ENCODE data around the gene NIT1. TPM values are rescaled to one million over a fixed set of nuclear protein-coding genes. Genes with fewer than 3 reads are reported as not detected.

Gene NIT1
- total RNA-seq, 1 donor from 2014 or later = 43.6 TPM

DNA sequence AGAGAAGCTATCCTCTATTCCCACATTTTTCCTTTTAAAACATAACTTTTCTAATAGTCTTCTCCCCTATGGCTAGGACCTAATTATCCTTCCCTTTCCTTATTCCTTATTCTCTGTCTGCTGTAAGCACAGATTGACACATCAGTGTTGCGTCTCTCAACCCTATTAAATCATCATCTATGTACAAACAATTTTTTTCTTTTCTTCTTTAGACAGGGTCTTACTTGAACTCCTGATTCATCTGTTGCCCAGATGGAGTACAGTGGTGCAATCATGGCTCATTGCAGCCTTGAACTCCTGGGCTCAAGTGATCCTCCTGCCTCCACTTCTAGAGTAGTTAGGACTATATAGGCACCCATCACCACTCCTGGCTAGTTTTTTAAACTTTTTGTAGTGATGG is 11.5 kb upstream of the NIT1 start:
- no peaks in the 10 kb centered on the region for H3K9me3 ChIP-seq
- TF ChIP-seq CTCF (IDR thresholded peaks at IDR 0.05) = no peak
- H3K36me3 ChIP-seq = peaks cover 25% of the 10 kb centered on the region
- intact Hi-C loops (cut with DNase I) = no loop called here
- H3K4me1 ChIP-seq = peaks cover 7% of the 10 kb centered on the region
- ATAC-seq (no peak), DNase-seq (no peak)
- H3K4me3 ChIP-seq = no peak overlapping the region
- H3K27ac ChIP-seq = no peak overlapping the region
- no peaks in the 10 kb centered on the region for H3K27me3 ChIP-seq (ENCODE audit: low read depth)

- Histone ChIP-seq H3K4me1 (peaks cover 48% of the 10 kb centered on the region), H3K36me3 (peaks cover 25% of the 10 kb centered on the region)
- intact Hi-C loops (cut with DNase I) = no loop called here
Observed at GRCh38 chr1:161111117-161111516, 6.8 kb upstream of the NIT1 start.

DNA sequence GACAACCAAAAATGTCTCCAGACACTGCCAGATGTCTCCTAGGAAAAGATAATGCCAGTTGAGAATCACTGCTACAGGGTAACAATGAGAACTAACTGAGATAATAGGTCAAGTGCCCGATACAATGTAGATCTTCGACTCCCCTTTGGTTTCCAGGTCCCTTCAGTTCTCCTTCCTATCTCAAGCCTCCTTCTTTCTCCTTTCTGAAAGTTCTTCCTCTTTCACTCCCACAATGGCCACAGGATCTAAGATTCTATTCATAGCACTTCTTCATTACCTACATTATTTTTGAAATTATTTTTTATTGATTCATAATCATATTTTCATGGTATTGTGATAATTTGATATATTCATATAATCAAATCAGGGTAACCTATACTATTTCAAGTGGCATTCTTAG is 6.4 kb upstream of the NIT1 start:
- no peaks in the 10 kb centered on the region for H3K27me3 ChIP-seq (ENCODE audit: low read depth)
- ATAC-seq = no peak

More at GRCh38 chr1:161111117-161111516, 6.8 kb upstream of the NIT1 start:
- no peaks in the 10 kb centered on the region for H3K9me3 ChIP-seq
- TF ChIP-seq CTCF (IDR thresholded peaks at IDR 0.05) = no peak
- DNase-seq (no peak), ATAC-seq (no peak)
- no peak overlapping the region for H3K27ac ChIP-seq
- H3K4me3 ChIP-seq = no peak overlapping the region
- H3K27me3 ChIP-seq (ENCODE audit: low read depth) = no peaks in the 10 kb centered on the region

DNA sequence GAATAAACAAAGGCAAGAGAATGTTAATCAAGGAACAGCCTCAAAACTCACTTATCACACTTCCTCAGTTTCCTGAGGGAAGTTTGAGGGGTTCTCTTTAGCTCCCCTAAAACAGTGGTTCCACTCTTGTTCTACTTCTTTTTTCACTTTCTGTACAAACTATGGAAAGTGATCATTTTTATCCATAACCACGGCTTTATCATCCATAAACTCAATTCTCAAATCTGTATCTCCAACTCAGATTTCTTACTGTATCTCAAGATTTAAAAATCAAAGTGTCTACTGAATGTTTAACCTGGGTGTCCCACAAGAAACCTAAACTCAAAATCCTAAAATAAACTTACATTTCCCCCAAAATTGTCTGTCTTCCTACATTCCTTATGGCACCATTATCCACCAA is 4.0 kb upstream of the NIT1 start:
- H3K4me1 ChIP-seq = peaks cover 65% of the 10 kb centered on the region
- no peak for ATAC-seq
- peaks cover 25% of the 10 kb centered on the region for H3K36me3 ChIP-seq
- no peaks in the 10 kb centered on the region for H3K27me3 ChIP-seq (ENCODE audit: low read depth)
- no peak overlapping the region for H3K27ac ChIP-seq
- DNase-seq = no peak
- TF ChIP-seq CTCF (IDR thresholded peaks at IDR 0.05) = no peak
- intact Hi-C loops (cut with DNase I) = no loop called here
- H3K4me3 ChIP-seq = no peak overlapping the region
- H3K9me3 ChIP-seq = no peaks in the 10 kb centered on the region

More for the DNA sequence above, 6.4 kb upstream of the NIT1 start:
- intact Hi-C loops (cut with DNase I) = no loop called here
- no peak for TF ChIP-seq CTCF (IDR thresholded peaks at IDR 0.05)
- Histone ChIP-seq H3K4me3 (no peak overlapping the region), H3K36me3 (peaks cover 25% of the 10 kb centered on the region), H3K9me3 (no peaks in the 10 kb centered on the region), H3K4me1 (peaks cover 52% of the 10 kb centered on the region), H3K27ac (no peak overlapping the region)
- no peak for DNase-seq

GRCh38 chr1:161114556-161114955 is 3.3 kb upstream of the NIT1 start:
- H3K27ac ChIP-seq = no peak overlapping the region
- H3K4me3 ChIP-seq = no peak overlapping the region
- H3K36me3 ChIP-seq = peaks cover 21% of the 10 kb centered on the region
- ATAC-seq (no peak), DNase-seq (no peak)
- peaks cover 72% of the 10 kb centered on the region for H3K4me1 ChIP-seq
- TF ChIP-seq CTCF (IDR thresholded peaks at IDR 0.05) = no peak
- intact Hi-C loops (cut with DNase I) = no loop called here
- no peaks in the 10 kb centered on the region for H3K9me3 ChIP-seq
- no peaks in the 10 kb centered on the region for H3K27me3 ChIP-seq (ENCODE audit: low read depth)

All from lower lobe of right lung (tissue), 2 donors.